IMR-90 (cell line): ENCODE measurements around the gene FUT8. TPM values are rescaled to one million over a fixed set of nuclear protein-coding genes. Genes with fewer than 3 reads are reported as not detected.

Source experiments
- ATAC-seq: fragments of 200-7000 bp; cut with Tn5 transposase; 2 replicates; pipeline ENCODE4 v1.9.1; 2020; ENCODE audit warnings: low read depth, mild to moderate bottlenecking, moderate library complexity
- BruUV-seq: library from RNA; stranded (reverse); fragments of 400-500 nt; replicated peaks from 2 replicates; lab custom pipeline; 2021; lab: Mats Ljungman, UMichigan
- CTCF ChIA-PET: fragments of 300-600 bp; formaldehyde crosslinking; extraction: SDS; loops from one replicate; lab custom pipeline; 2021; ENCODE audit warnings: antibody characterized with exemption; lab: Yijun Ruan, JAX
- POLR2A ChIA-PET: fragments of 300-600 bp; sonication (Branson Sonifier 250); formaldehyde crosslinking; loops from one replicate; lab custom pipeline; 2022; ENCODE audit warnings: antibody characterized with exemption; ENCODE audit not compliant: unreplicated experiment; lab: Charles Lee
- DNase-seq: peaks from one replicate; pipeline ENCODE4 v3.0.0; 2013
- H2AFZ ChIP-seq: replicated peaks from 2 replicates; pipeline ENCODE3; 2013; ENCODE audit warnings: low read length, mild to moderate bottlenecking; ENCODE audit not compliant: poor library complexity
- H2AK5ac ChIP-seq: 2 replicates; pipeline ENCODE4 v1.6.1; 2013; ENCODE audit warnings: low read depth, low read length, inconsistent platforms
- H2AK9ac ChIP-seq: replicated peaks from 2 replicates; pipeline ENCODE3; 2013; ENCODE audit warnings: mild to moderate bottlenecking, low read depth, low read length, moderate library complexity; ENCODE audit not compliant: poor library complexity
- H2BK120ac ChIP-seq: 2 replicates; pipeline ENCODE4 v1.6.1; 2013; ENCODE audit warnings: low read depth, low read length, inconsistent platforms
- H2BK15ac ChIP-seq: 3 replicates; pipeline ENCODE4 v1.6.1; 2013; ENCODE audit warnings: low read depth, low read length, inconsistent platforms
- H2BK20ac ChIP-seq: 2 replicates; pipeline ENCODE4 v1.6.1; 2013; ENCODE audit warnings: low read depth, mild to moderate bottlenecking, inconsistent platforms, low read length, moderate library complexity
- H2BK5ac ChIP-seq: 2 replicates; pipeline ENCODE4 v1.6.1; 2013; ENCODE audit warnings: mild to moderate bottlenecking, low read depth, low read length, inconsistent platforms; ENCODE audit not compliant: poor library complexity, severe bottlenecking
- H3K14ac ChIP-seq: replicated peaks from 2 replicates; pipeline ENCODE4 v1.6.1; 2013; ENCODE audit warnings: low read depth, low read length, inconsistent platforms
- H3K18ac ChIP-seq: 2 replicates; pipeline ENCODE4 v1.6.1; 2013; ENCODE audit warnings: low read depth, low read length, control low read depth
- H3K23ac ChIP-seq: 2 replicates; pipeline ENCODE4 v1.6.1; 2013; ENCODE audit warnings: low read depth, low read length, inconsistent platforms
- H3K27ac ChIP-seq: 2 replicates; pipeline ENCODE4 v1.5.1; 2013; ENCODE audit warnings: mild to moderate bottlenecking, control low read depth, low read length; ENCODE audit not compliant: insufficient read depth
- H3K27me3 ChIP-seq: 2 replicates; pipeline ENCODE4 v1.6.1; 2013; ENCODE audit warnings: low read length; ENCODE audit not compliant: control insufficient read depth, insufficient read depth
- H3K36me3 ChIP-seq: 2 replicates; pipeline ENCODE4 v1.6.1; 2013; ENCODE audit warnings: low read length, mixed read lengths; ENCODE audit not compliant: control insufficient read depth, insufficient read depth
- H3K4ac ChIP-seq: 2 replicates; pipeline ENCODE4 v1.6.1; 2013; ENCODE audit warnings: low read depth, low read length, inconsistent platforms
- H3K4me1 ChIP-seq: 2 replicates; pipeline ENCODE4 v1.6.1; 2013; ENCODE audit warnings: low read length, mixed read lengths; ENCODE audit not compliant: control insufficient read depth, insufficient read depth
- H3K4me2 ChIP-seq: 2 replicates; pipeline ENCODE4 v1.6.1; 2013; ENCODE audit warnings: low read depth, mild to moderate bottlenecking, control low read depth, low read length, moderate library complexity
- H3K4me3 ChIP-seq: 2 replicates; pipeline ENCODE4 v1.5.1; 2013; ENCODE audit warnings: low read depth, mild to moderate bottlenecking, control low read depth, low read length, moderate library complexity; ENCODE audit not compliant: insufficient read depth
- H3K56ac ChIP-seq: 2 replicates; pipeline ENCODE4 v1.6.1; 2013; ENCODE audit warnings: low read length, inconsistent platforms; ENCODE audit not compliant: insufficient read depth; ENCODE audit errors: extremely low read depth
- H3K79me1 ChIP-seq, 2 experiments: 2 replicates each; pipeline ENCODE4 v1.6.1; 2013; ENCODE audit warnings: low read length in 2 of 2, inconsistent platforms in 1 of 2, low read depth in 1 of 2
- H3K9ac ChIP-seq: 2 replicates; pipeline ENCODE4 v1.6.1; 2013; ENCODE audit warnings: low read depth, low read length, control low read depth
- H3K9me1 ChIP-seq: 2 replicates; pipeline ENCODE4 v1.6.1; 2013; ENCODE audit warnings: low read length, inconsistent platforms; ENCODE audit not compliant: insufficient read depth
- H3K9me3 ChIP-seq: 2 replicates; pipeline ENCODE4 v1.6.1; 2013; ENCODE audit warnings: low read length; ENCODE audit not compliant: control insufficient read depth, insufficient read depth
- H4K20me1 ChIP-seq: 2 replicates; pipeline ENCODE4 v1.6.1; 2013; ENCODE audit warnings: low read length, inconsistent platforms; ENCODE audit not compliant: insufficient read depth
- H4K5ac ChIP-seq: 2 replicates; pipeline ENCODE4 v1.6.1; 2013; ENCODE audit warnings: mild to moderate bottlenecking, low read depth, low read length, control low read depth
- H4K8ac ChIP-seq, 2 experiments: 2 replicates each; pipeline ENCODE4 v1.6.1; 2013; ENCODE audit warnings: low read depth in 2 of 2, low read length in 2 of 2, control low read depth in 1 of 2, inconsistent platforms in 1 of 2
- H4K91ac ChIP-seq: 2 replicates; pipeline ENCODE4 v1.6.1; 2013; ENCODE audit warnings: low read depth, low read length, inconsistent platforms; ENCODE audit not compliant: insufficient read depth
- CTCF ChIP-seq: conservative IDR thresholded peaks from 2 replicates; pipeline ENCODE4 v1.5.1; 2012; ENCODE audit warnings: mild to moderate bottlenecking, low read depth, low read length, improper control_type of control experiment
- FOS ChIP-seq: fragments of 150-350 bp; IDR thresholded peaks from 2 replicates; pipeline ENCODE4 v1.6.1; 2016; ENCODE audit warnings: low read depth, low read length
- MAZ ChIP-seq: IDR thresholded peaks from 2 replicates; pipeline ENCODE4 v1.6.1; 2012; ENCODE audit warnings: low read depth, mild to moderate bottlenecking, low read length, improper control_type of control experiment, moderate library complexity, borderline replicate concordance
- MXI1 ChIP-seq: IDR thresholded peaks from 2 replicates; pipeline ENCODE4 v1.6.1; 2012; ENCODE audit warnings: low read depth, mild to moderate bottlenecking, low read length, moderate library complexity, borderline replicate concordance
- NFE2L2 ChIP-seq: fragments of 150-350 bp; IDR thresholded peaks from 2 replicates; pipeline ENCODE4 v1.6.1; 2016; ENCODE audit warnings: low read depth, mild to moderate bottlenecking, low read length
- RAD21 ChIP-seq: IDR thresholded peaks from 2 replicates; pipeline ENCODE4 v1.6.1; 2012; ENCODE audit warnings: low read length, improper control_type of control experiment
- RCOR1 ChIP-seq: IDR thresholded peaks from 2 replicates; pipeline ENCODE4 v1.6.1; 2012; ENCODE audit warnings: mild to moderate bottlenecking, low read length, improper control_type of control experiment; ENCODE audit not compliant: insufficient replicate concordance
- RFX5 ChIP-seq: IDR thresholded peaks from 2 replicates; pipeline ENCODE4 v1.8.0; 2012; ENCODE audit warnings: low read depth, mild to moderate bottlenecking, low read length, moderate library complexity
- SMC3 ChIP-seq: fragments of 150-350 bp; IDR thresholded peaks from 2 replicates; pipeline ENCODE4 v1.6.1; 2016; ENCODE audit warnings: low read depth, mild to moderate bottlenecking, antibody characterized with exemption, low read length, moderate library complexity
- USF2 ChIP-seq: fragments of 150-350 bp; IDR thresholded peaks from 2 replicates; pipeline ENCODE4 v1.6.1; 2017; ENCODE audit warnings: mild to moderate bottlenecking, antibody characterized with exemption, low read length, low read depth
- WGBS, 2 experiments: methylation state at CpG; one replicate each; pipeline versions ENCODE4 v1.1.5 to v1.1.7; 2013; ENCODE audit warnings: missing lambda C conversion rate in 2 of 2; ENCODE audit not compliant: insufficient read length in 1 of 2; ENCODE audit errors: extremely low coverage in 2 of 2; 5-methylcytosine and 5-hydroxymethylcytosine counted together
- dilution Hi-C: fragments of 300-500 bp; cut with HindIII; formaldehyde crosslinking; loops from one replicate; pipeline ENCODE4 v1.14.3; 2018; ENCODE audit warnings: low sequenced_read_pairs; ENCODE audit not compliant: unreplicated experiment
- in situ Hi-C: fragments of 300-500 bp; cut with MboI; formaldehyde crosslinking; loops from 3 replicates; pipeline ENCODE4 v1.14.3; 2019; ENCODE audit warnings: low sequenced_read_pairs, inconsistent platforms, mixed read lengths
- intact Hi-C: fragments of 100-400 bp; cut with micrococcal nuclease; formaldehyde crosslinking; loops from 2 replicates; pipeline ENCODE4 v1.10.0; 2022
- polyA plus RNA-seq, 3 experiments: library from polyadenylated mRNA; depleted of rRNA; stranded (reverse); fragments of >200 nt; gene quantifications; 2 replicates each; pipeline ENCODE4 v1.2.3, GENCODE V29; 2012; ENCODE audit warnings: low replicate concordance in 1 of 3
- total RNA-seq: library from RNA; depleted of rRNA; stranded (reverse); fragments of >200 nt; gene quantifications from 2 replicates; pipeline ENCODE4 v1.2.3, GENCODE V29; 2012

Gene FUT8
- total and polyA plus RNA-seq, 2 of the 4 experiments (the other 2 are of a cell fraction) = 15.6 to 72.9 TPM

GRCh38 chr14:65745396-65746190, 333.1 kb downstream of the FUT8 start:
- no peak overlapping the region for H4K5ac ChIP-seq
- no peak overlapping the region for H3K4ac ChIP-seq
- no peak overlapping the region for H2AFZ ChIP-seq
- intact Hi-C loops = no loop called here
- H3K36me3 ChIP-seq = no peaks in the 10 kb centered on the region
- H3K27me3 ChIP-seq = no peaks in the 10 kb centered on the region
- ChIA-PET POLR2A (no interaction called here), CTCF (no interaction called here)
- in situ Hi-C loops = no loop called here
- dilution Hi-C loops = no loop called here
- no peak overlapping the region for H2AK9ac ChIP-seq
- H3K4me2 ChIP-seq = no peak overlapping the region
- no TSS peak for BruUV-seq
- H3K4me1 ChIP-seq = no peaks in the 10 kb centered on the region
- no peak for TF ChIP-seq CTCF
- no peak for TF ChIP-seq SMC3
- no peak for TF ChIP-seq NFE2L2
- no peak for TF ChIP-seq FOS
- TF ChIP-seq MAZ = no peak
- TF ChIP-seq RCOR1 = no peak
- no peak for TF ChIP-seq MXI1
- no peak for TF ChIP-seq USF2
- TF ChIP-seq RFX5 = no peak
- TF ChIP-seq RAD21 = no peak
- no peak overlapping the region for H3K23ac ChIP-seq
- no peak overlapping the region for H4K91ac ChIP-seq
- H3K9ac ChIP-seq = no peak overlapping the region
- H3K14ac ChIP-seq = no peak overlapping the region
- H4K8ac ChIP-seq = no peak overlapping the region
- DNase-seq (no peak), ATAC-seq (no peak)
- H2BK5ac ChIP-seq = no peak overlapping the region
- H3K79me1 ChIP-seq = no peaks in the 10 kb centered on the region
- no peak overlapping the region for H2BK20ac ChIP-seq
- no peaks in the 10 kb centered on the region for H3K9me1 ChIP-seq
- H3K4me3 ChIP-seq = no peak overlapping the region
- no peak overlapping the region for H2BK120ac ChIP-seq
- H3K56ac ChIP-seq = no peak overlapping the region
- no peaks in the 10 kb centered on the region for H4K20me1 ChIP-seq
- no peak overlapping the region for H2BK15ac ChIP-seq
- H3K9me3 ChIP-seq = no peaks in the 10 kb centered on the region
- no peak overlapping the region for H3K27ac ChIP-seq
- no peak overlapping the region for H2AK5ac ChIP-seq
- H3K18ac ChIP-seq = no peak overlapping the region
- WGBS, 2 experiments = 100% methylated on average over 1 of the region's 8 CpGs; no CpG with 5 or more reads in 1 of the 2 experiments
